GM19397 (cell line): Measurements from ENCODE around the gene PLTP.
"Not testable (repeated sequence)": the region's sequence is repeated elsewhere in the genome, so short reads cannot be mapped to it uniquely, and the experiment has no call there.

Experiments used
- ATAC-seq: cut with Tn5 transposase; IDR thresholded peaks from one replicate; pipeline ENCODE4 v1.9.1; 2021; ENCODE audit warnings: mild to moderate bottlenecking, moderate library complexity; ENCODE audit not compliant: unreplicated experiment

Gene PLTP

GRCh38 chr20:45911486-45912343 is at the start of gene PLTP:
PLTP (minus strand) TSS chr20:45912155; CDS start chr20:45911452, 703 bp downstream.
- no peak for ATAC-seq

- ATAC-seq, result no peak
These were observed 48.1 kb upstream of the PLTP start for GRCh38 chr20:45959956-45960630.

- ATAC-seq, result no peak
These were observed 47.2 kb upstream of the PLTP start for GRCh38 chr20:45959126-45959525.

GRCh38 chr20:45958593-45958992 is 46.6 kb upstream of the PLTP start:
- ATAC-seq, result no peak

GRCh38 chr20:45957021-45957941 is 45.3 kb upstream of the PLTP start:
- no peak for ATAC-seq

GRCh38 chr20:45956326-45956725 is 44.4 kb upstream of the PLTP start:
- ATAC-seq, result not testable (repeated sequence)

- no peak for ATAC-seq
These were observed 41.7 kb upstream of the PLTP start for GRCh38 chr20:45953672-45954071.

GRCh38 chr20:45952861-45953260 is 40.9 kb upstream of the PLTP start:
- no peak for ATAC-seq

- no peak for ATAC-seq
These were observed 40.2 kb upstream of the PLTP start for GRCh38 chr20:45951925-45952834.

- no peak for ATAC-seq
These were observed 38.3 kb upstream of the PLTP start for GRCh38 chr20:45950330-45950646.

GRCh38 chr20:45949542-45950329 is 37.8 kb upstream of the PLTP start:
- ATAC-seq, result no peak

GRCh38 chr20:45948742-45949541 is 37.0 kb upstream of the PLTP start:
- no peak for ATAC-seq

GRCh38 chr20:45948261-45948733 is 36.3 kb upstream of the PLTP start:
- ATAC-seq, result no peak

GRCh38 chr20:45947110-45947866 is 35.3 kb upstream of the PLTP start:
- ATAC-seq, result no peak

- ATAC-seq, result no peak
These were observed 34.4 kb upstream of the PLTP start for GRCh38 chr20:45946149-45946970.

- no peak for ATAC-seq
These were observed 33.8 kb upstream of the PLTP start for GRCh38 chr20:45945678-45946148.
